CD4-positive, CD25-positive, alpha-beta regulatory T cell (primary cell): ENCODE data around the gene WASF3. TPM values are rescaled to one million over a fixed set of nuclear protein-coding genes. Genes with fewer than 3 reads are reported as not detected.

Experiments
- ATAC-seq, 2 donors: fragments of 150-1000 bp; cut with Tn5 transposase; one replicate each; pipeline ENCODE4 v1.10.0; 2021; ENCODE audit warnings: low read depth in 2 of 2, moderate number of reproducible peaks in 2 of 2, moderate library complexity in 1 of 2
- DNase-seq, 3 donors: peaks; one replicate each; pipeline versions ENCODE4 v3.0.0 to v3.0.0-alpha.2; 2012 to 2022; ENCODE audit warnings: mixed read lengths in 1 of 3
- H3K27ac ChIP-seq: one replicate; pipeline ENCODE4 v1.7.0; 2013; ENCODE audit warnings: mild to moderate bottlenecking, low read length; ENCODE audit not compliant: insufficient read depth, poor library complexity, severe bottlenecking
- H3K27me3 ChIP-seq: one replicate; pipeline ENCODE4 v1.7.0; 2013; ENCODE audit warnings: low read length; ENCODE audit not compliant: control insufficient read depth, insufficient read depth
- H3K36me3 ChIP-seq: one replicate; pipeline ENCODE4 v1.7.0; 2013; ENCODE audit warnings: mild to moderate bottlenecking, low read length, moderate library complexity; ENCODE audit not compliant: control insufficient read depth, insufficient read depth
- H3K4me1 ChIP-seq: 2 replicates; pipeline ENCODE4 v1.7.0; 2013; ENCODE audit warnings: mild to moderate bottlenecking, low read length; ENCODE audit not compliant: insufficient read depth, control insufficient read depth, poor library complexity, severe bottlenecking
- H3K4me3 ChIP-seq: one replicate; pipeline ENCODE4 v1.7.0; 2013; ENCODE audit warnings: low read depth, mild to moderate bottlenecking, low read length, moderate library complexity
- H3K9me3 ChIP-seq, 2 experiments: 1 replicate in 1 of 2; 2 replicates in 1 of 2; pipeline ENCODE4 v1.7.0; 2013; ENCODE audit warnings: low read length in 2 of 2, mild to moderate bottlenecking in 1 of 2, moderate library complexity in 1 of 2; ENCODE audit not compliant: control insufficient read depth in 2 of 2
- H3K27ac Mint-ChIP-seq, 3 donors: one replicate each; pipeline ENCODE4 v1.8.0; 2020 to 2022; ENCODE audit warnings: mild to moderate bottlenecking in 3 of 3, mixed read lengths in 3 of 3, moderate library complexity in 2 of 3
- H3K27me3 Mint-ChIP-seq: one replicate; pipeline ENCODE4 v1.8.0; 2022; ENCODE audit warnings: mild to moderate bottlenecking, mixed read lengths
- H3K36me3 Mint-ChIP-seq: one replicate; pipeline ENCODE4 v1.8.0; 2020; ENCODE audit warnings: mixed read lengths
- H3K4me1 Mint-ChIP-seq, 4 donors: one replicate each; pipeline ENCODE4 v1.8.0; 2020 to 2022; ENCODE audit warnings: mixed read lengths in 4 of 4, mild to moderate bottlenecking in 1 of 4
- H3K4me3 Mint-ChIP-seq, 4 donors: one replicate each; pipeline ENCODE4 v1.8.0; 2020 to 2022; ENCODE audit warnings: mild to moderate bottlenecking in 4 of 4, mixed read lengths in 4 of 4, moderate library complexity in 3 of 4
- H3K9me3 Mint-ChIP-seq, 7 donors: one replicate each; pipeline ENCODE4 v1.8.0; 2020 to 2022; ENCODE audit warnings: mixed read lengths in 7 of 7, mild to moderate bottlenecking in 3 of 7, moderate library complexity in 2 of 7
- polyA plus RNA-seq, 4 donors: library from polyadenylated mRNA; unstranded; fragments of 300-500 nt; fragmentation: Illumina TruSeq; gene quantifications; one replicate each; pipeline ENCODE4 v1.2.3, GENCODE V29; 2021
- total RNA-seq: library from RNA; stranded (reverse); gene quantifications from one replicate; pipeline ENCODE4 v1.2.3, GENCODE V29; 2022

Gene WASF3
- total and polyA plus RNA-seq, 5 donors from 2014 or later = 0.49 TPM; not detected in 4

DNA sequence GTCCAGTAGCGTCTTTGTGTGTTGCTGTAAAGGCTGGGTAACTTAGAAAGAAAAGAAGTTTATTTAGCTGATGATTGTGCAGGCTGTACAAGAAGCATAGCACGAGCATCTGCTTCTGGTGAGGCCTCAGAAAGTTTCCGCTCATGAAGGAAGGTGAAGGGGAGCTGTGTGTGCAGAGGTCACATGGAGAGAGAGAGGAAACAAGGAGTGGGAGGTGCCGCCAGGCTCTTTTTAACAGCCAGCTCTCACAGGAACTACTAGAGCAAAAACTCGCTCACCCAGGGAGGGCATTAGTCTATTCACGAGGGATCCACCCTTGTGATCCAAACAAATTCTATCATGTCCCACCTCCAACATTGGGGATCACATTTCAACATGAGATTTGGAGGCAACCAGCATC, 103.3 kb downstream of the WASF3 start:
- Mint-ChIP-seq H3K4me1 (no peaks in the 10 kb centered on the region), H3K27ac (no peak overlapping the region), H3K9me3 (peaks cover 0 to 2% (median 0%) of the 10 kb centered on the region in 7 donors), H3K36me3 (no peaks in the 10 kb centered on the region), H3K27me3 (no peaks in the 10 kb centered on the region), H3K4me3 (no peak overlapping the region)
- H3K4me3 ChIP-seq = no peak overlapping the region
- no peaks in the 10 kb centered on the region for H3K4me1 ChIP-seq
- H3K36me3 ChIP-seq = no peaks in the 10 kb centered on the region
- H3K27ac ChIP-seq = no peak overlapping the region
- no peak for DNase-seq
- H3K9me3 ChIP-seq = no peaks in the 10 kb centered on the region
- no peak for ATAC-seq
- peaks cover 4% of the 10 kb centered on the region for H3K27me3 ChIP-seq

DNA sequence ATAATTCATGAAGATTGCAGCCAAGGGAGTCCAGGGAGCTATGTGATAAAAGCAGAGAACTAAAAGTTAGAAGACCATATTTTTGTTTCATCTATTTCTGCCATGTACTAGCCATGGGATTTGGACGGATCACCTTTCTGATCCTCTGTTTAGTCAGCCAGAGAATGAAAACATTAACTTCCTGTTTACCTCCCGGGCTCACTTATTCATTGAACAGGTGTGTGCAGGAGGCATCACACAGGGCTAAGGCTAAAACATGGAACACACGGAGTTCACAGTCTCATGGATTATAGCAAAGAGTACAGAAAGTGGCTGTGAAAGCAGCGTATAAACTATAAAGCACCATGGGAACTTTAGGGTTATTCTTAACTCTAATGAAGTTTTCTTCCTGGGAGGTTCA, 106.3 kb downstream of the WASF3 start:
- H3K4me3 ChIP-seq = no peak overlapping the region
- Mint-ChIP-seq H3K36me3 (no peaks in the 10 kb centered on the region), H3K9me3 (no peaks in the 10 kb centered on the region), H3K4me3 (no peak overlapping the region), H3K27ac (no peak overlapping the region), H3K4me1 (no peaks in the 10 kb centered on the region), H3K27me3 (peaks cover 11% of the 10 kb centered on the region)
- H3K27me3 ChIP-seq = no peaks in the 10 kb centered on the region
- no peaks in the 10 kb centered on the region for H3K9me3 ChIP-seq
- H3K4me1 ChIP-seq = no peaks in the 10 kb centered on the region
- no peak overlapping the region for H3K27ac ChIP-seq
- no peaks in the 10 kb centered on the region for H3K36me3 ChIP-seq
- no peak for DNase-seq
- ATAC-seq = no peak

DNA sequence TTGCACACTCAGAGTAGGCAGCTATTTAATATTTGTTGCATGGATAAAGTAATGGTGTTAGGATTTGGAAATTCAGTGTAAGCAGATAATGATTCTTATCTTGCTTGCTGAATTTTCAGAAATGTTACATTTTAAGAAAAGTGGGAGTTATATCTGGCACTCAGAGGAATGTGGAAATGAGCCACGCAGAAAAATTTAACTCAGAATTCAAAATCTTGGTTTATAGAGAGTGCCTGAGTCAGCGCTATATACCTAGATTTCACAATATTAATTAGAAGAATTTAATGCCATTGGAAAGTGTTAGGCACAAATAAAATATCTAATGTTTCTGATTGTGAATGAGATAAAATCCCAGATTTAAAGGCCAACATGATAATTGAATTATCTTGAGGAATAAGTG, 106.8 kb downstream of the WASF3 start:
- H3K36me3 Mint-ChIP-seq = no peaks in the 10 kb centered on the region
- no peaks in the 10 kb centered on the region for H3K36me3 ChIP-seq
- H3K27me3 ChIP-seq = no peaks in the 10 kb centered on the region
- H3K27ac ChIP-seq = no peak overlapping the region
- no peaks in the 10 kb centered on the region for H3K4me1 Mint-ChIP-seq
- H3K4me3 Mint-ChIP-seq = no peak overlapping the region
- peaks cover 11% of the 10 kb centered on the region for H3K27me3 Mint-ChIP-seq
- H3K9me3 Mint-ChIP-seq = no peaks in the 10 kb centered on the region
- no peak overlapping the region for H3K27ac Mint-ChIP-seq
- DNase-seq = no peak
- ATAC-seq = no peak
- H3K4me1 ChIP-seq = no peaks in the 10 kb centered on the region
- no peak overlapping the region for H3K4me3 ChIP-seq
- H3K9me3 ChIP-seq = no peaks in the 10 kb centered on the region

DNA sequence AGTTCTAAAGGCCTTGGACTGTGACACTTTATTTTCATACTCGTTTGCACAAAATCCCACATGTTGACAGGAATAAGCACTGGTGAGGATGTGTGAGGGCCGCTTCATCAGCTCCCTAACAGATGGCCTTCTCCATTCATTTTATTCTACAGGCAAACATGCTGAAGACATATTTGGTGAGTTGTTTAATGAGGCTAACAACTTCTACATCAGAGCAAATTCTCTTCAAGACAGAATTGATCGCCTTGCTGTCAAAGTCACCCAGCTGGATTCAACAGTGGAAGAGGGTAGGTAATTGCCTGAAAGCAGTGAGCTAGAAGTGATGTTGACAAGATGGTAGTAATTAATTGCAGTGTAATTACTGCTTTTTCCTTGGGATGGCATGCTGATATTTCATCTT, 107.4 kb downstream of the WASF3 start:
- no peak overlapping the region for H3K27ac Mint-ChIP-seq
- H3K4me3 Mint-ChIP-seq = no peak overlapping the region
- Histone ChIP-seq H3K4me1 (no peaks in the 10 kb centered on the region), H3K27me3 (no peaks in the 10 kb centered on the region), H3K4me3 (no peak overlapping the region), H3K36me3 (no peaks in the 10 kb centered on the region), H3K27ac (no peak overlapping the region), H3K9me3 (no peaks in the 10 kb centered on the region)
- DNase-seq (no peak), ATAC-seq (no peak)
- H3K36me3 Mint-ChIP-seq = no peaks in the 10 kb centered on the region
- H3K4me1 Mint-ChIP-seq = no peaks in the 10 kb centered on the region
- no peaks in the 10 kb centered on the region for H3K9me3 Mint-ChIP-seq
- H3K27me3 Mint-ChIP-seq = peaks cover 14% of the 10 kb centered on the region

DNA sequence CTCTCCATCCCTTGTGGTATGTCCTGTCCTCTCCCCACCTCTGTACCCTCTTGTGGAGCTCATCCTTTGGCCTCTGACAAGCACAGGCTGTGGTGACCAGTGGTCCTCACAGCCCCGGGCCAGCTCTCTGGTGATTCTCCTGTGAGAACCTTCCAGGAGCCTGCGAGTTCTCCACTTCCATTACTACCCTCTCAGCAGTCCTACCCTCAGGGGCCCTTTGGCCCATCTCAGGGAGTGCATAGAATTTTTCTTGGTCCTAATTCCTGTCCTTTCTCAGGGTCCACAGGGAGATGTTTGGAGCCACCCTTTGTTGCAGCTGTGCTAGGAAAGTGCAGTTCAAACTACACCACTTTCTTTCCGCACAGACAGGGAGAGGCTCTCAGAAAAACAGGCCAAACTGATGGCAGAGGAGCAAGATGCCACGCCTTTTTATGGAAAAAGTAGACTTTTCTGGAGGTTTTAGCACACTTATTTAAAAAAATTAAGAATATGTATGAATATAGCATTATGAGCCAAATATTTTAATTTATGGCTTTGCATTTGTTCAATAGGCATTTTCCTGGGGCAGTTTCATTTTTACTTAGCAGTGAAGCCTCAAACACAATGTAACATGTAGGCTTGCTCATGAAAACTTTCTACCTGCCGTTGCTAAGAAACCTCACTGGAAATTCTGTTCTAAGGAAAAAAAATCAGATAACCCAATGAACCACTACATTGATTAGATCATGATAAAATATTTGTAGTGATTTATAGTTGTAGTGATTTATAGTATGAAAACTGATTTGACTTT, 111.1 kb downstream of the WASF3 start:
- H3K4me3 Mint-ChIP-seq = no peak overlapping the region
- Histone ChIP-seq H3K27ac (no peak overlapping the region), H3K4me1 (no peaks in the 10 kb centered on the region), H3K4me3 (no peak overlapping the region), H3K36me3 (no peaks in the 10 kb centered on the region), H3K27me3 (no peaks in the 10 kb centered on the region), H3K9me3 (no peaks in the 10 kb centered on the region)
- no peaks in the 10 kb centered on the region for H3K9me3 Mint-ChIP-seq
- no peaks in the 10 kb centered on the region for H3K36me3 Mint-ChIP-seq
- H3K4me1 Mint-ChIP-seq = no peaks in the 10 kb centered on the region
- peaks cover 16% of the 10 kb centered on the region for H3K27me3 Mint-ChIP-seq
- ATAC-seq (no peak), DNase-seq (no peak)
- no peak overlapping the region for H3K27ac Mint-ChIP-seq

DNA sequence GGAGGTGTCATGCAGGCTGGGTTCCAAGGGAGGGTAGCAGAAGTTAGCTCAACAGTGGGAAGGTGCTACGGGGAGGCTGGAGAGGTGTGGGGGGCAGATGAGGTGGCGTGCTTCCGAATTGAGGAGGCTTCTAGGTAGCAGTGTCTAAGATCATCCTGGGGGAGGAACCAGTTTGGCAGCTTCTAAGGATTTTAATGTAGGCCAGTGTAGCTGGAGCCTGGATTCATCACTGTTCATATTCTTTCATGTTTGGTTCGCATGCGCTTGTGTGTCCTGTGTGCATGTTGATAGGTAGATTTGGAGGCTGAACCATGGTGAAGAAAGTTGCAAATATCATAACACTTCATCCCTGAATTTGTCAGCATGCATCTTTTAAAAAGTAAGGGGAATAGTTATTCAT, 116.4 kb downstream of the WASF3 start:
- H3K36me3 ChIP-seq = no peaks in the 10 kb centered on the region
- ATAC-seq (no peak), DNase-seq (no peak)
- Mint-ChIP-seq H3K4me1 (no peaks in the 10 kb centered on the region), H3K36me3 (no peaks in the 10 kb centered on the region), H3K4me3 (no peak overlapping the region), H3K9me3 (peaks cover 0 to 5% (median 0%) of the 10 kb centered on the region in 7 donors), H3K27ac (no peak overlapping the region), H3K27me3 (peaks cover 11% of the 10 kb centered on the region)
- no peaks in the 10 kb centered on the region for H3K9me3 ChIP-seq
- H3K27me3 ChIP-seq = no peaks in the 10 kb centered on the region
- H3K27ac ChIP-seq = no peak overlapping the region
- no peaks in the 10 kb centered on the region for H3K4me1 ChIP-seq
- H3K4me3 ChIP-seq = no peak overlapping the region

DNA sequence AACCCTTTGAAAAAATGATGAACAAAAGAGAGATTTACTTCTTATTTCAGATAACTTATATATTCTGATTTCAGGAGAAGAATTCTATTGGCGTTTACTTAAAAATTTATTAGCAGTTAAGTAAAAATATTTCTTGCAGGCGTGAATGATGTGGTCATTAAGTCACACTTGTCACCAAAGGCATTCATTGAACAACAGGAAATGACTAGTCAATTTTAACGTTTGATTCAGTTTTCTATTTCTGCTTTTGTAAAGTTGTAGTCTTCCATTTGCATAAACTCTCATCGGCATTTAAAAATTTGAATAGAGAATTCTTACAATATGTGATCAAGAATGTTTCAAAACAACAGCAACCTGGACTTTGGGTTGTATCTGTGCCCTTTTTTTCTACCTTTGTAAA, 119.7 kb downstream of the WASF3 start:
- H3K4me1 Mint-ChIP-seq = no peaks in the 10 kb centered on the region
- H3K36me3 ChIP-seq = no peaks in the 10 kb centered on the region
- no peaks in the 10 kb centered on the region for H3K4me1 ChIP-seq
- ATAC-seq = no peak
- peaks cover 0 to 5% (median 0%) of the 10 kb centered on the region in 7 donors for H3K9me3 Mint-ChIP-seq
- H3K36me3 Mint-ChIP-seq = no peaks in the 10 kb centered on the region
- no peaks in the 10 kb centered on the region for H3K9me3 ChIP-seq
- no peak overlapping the region for H3K27ac Mint-ChIP-seq
- no peak overlapping the region for H3K4me3 ChIP-seq
- no peaks in the 10 kb centered on the region for H3K27me3 ChIP-seq
- peaks cover 5% of the 10 kb centered on the region for H3K27me3 Mint-ChIP-seq
- no peak overlapping the region for H3K4me3 Mint-ChIP-seq
- H3K27ac ChIP-seq = no peak overlapping the region
- no peak for DNase-seq

DNA sequence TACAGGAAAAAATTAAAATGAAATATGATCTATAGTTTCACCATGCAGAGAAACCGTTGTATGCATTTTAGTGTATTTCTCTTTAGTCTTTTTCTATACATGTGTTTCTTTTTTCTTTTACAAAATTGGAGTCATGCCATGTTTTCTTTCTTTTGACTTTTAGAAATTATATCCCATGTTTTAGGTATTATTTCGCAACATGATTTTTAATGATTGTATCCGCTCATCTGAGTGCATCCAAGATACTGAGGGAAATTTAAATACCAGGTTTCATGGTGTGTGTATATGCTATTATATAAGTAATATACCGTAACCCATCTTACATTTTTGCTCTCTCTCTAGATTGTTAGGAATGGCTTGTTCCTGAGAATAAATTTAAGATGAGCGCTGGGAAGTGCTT, 120.8 kb downstream of the WASF3 start:
- Mint-ChIP-seq H3K4me3 (no peak overlapping the region), H3K9me3 (peaks cover 0 to 5% (median 0%) of the 10 kb centered on the region in 7 donors), H3K36me3 (no peaks in the 10 kb centered on the region), H3K27ac (no peak overlapping the region), H3K4me1 (no peaks in the 10 kb centered on the region), H3K27me3 (peaks cover 12% of the 10 kb centered on the region)
- Histone ChIP-seq H3K27ac (no peak overlapping the region), H3K9me3 (no peaks in the 10 kb centered on the region), H3K27me3 (no peaks in the 10 kb centered on the region), H3K4me1 (no peaks in the 10 kb centered on the region), H3K4me3 (no peak overlapping the region), H3K36me3 (no peaks in the 10 kb centered on the region)
- DNase-seq = no peak
- ATAC-seq = no peak
